Measurements from ENCODE around the gene SPI1.

SPI1 gene

GRCh38 chr11:47373876-47374719 lies 4.2 kb downstream of the SPI1 start:
- peak; percentile 92 for DNase-seq
- peaks cover 10% of the 10 kb centered on the region for H3K27me3 Mint-ChIP-seq (ENCODE audit: low read depth, poor library complexity)
- H3K27ac Mint-ChIP-seq: no peak overlapping the region
- no peak overlapping the region for H3K4me3 Mint-ChIP-seq
- no peaks in the 10 kb centered on the region for H3K36me3 Mint-ChIP-seq (ENCODE audit: low read depth)
- TF ChIP-seq CTCF (IDR thresholded peaks at IDR 0.05): peak; percentile 96
- H3K9me3 Mint-ChIP-seq: no peaks in the 10 kb centered on the region
- peaks cover 28% of the 10 kb centered on the region for H3K4me1 Mint-ChIP-seq

DNA sequence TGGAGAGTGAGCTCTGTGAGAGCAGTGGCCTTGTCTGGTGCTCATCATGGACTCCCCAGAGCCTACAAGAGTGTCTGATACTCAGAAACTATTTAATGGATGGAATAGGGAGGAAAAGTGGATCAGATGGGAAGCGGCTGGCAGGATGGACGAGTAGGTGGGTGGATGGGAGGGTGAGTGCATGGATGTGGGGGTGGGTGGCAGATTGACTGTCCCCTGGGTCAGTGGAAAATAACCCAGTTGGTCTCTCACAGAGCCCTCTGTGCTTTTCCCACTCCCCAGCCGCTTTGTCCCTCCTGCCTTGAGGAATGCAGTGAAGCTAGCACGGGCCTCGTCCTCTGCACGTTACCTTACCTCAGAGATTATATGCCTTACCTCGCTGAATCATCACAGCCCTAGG lies 5.9 kb downstream of the SPI1 start:
- Mint-ChIP-seq H3K27me3 (ENCODE audit: low read depth, poor library complexity) (peaks cover 17% of the 10 kb centered on the region), H3K4me1 (peaks cover 22% of the 10 kb centered on the region), H3K4me3 (no peak overlapping the region), H3K36me3 (ENCODE audit: low read depth) (no peaks in the 10 kb centered on the region), H3K9me3 (no peaks in the 10 kb centered on the region), H3K27ac (peak overlapping the region; percentile 30)
- no peak for DNase-seq
- no peak for TF ChIP-seq CTCF (IDR thresholded peaks at IDR 0.05)

DNA sequence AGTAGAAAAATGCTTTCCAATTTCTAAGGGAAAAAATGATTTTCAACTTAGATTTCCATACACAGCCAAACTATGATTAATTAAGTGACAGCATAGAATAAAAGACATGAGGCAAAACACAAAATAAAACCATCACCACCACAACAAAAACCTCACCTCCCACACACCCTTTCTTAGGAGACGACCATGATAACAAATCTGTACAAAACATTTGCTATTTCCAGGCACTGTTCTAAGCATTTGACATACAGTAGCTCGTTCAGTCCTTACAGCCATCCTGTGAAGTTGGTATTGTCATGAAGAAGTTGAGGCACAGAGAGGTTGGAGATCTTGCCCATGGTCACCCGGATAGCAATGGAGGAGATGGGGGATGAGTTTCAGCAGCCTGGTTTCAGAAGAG lies 8.7 kb downstream of the SPI1 start:
- Mint-ChIP-seq H3K27ac (no peak overlapping the region), H3K27me3 (ENCODE audit: low read depth, poor library complexity) (peaks cover 22% of the 10 kb centered on the region), H3K36me3 (ENCODE audit: low read depth) (no peaks in the 10 kb centered on the region), H3K9me3 (peaks cover 4% of the 10 kb centered on the region), H3K4me1 (peaks cover 8% of the 10 kb centered on the region), H3K4me3 (no peak overlapping the region)
- no peak for TF ChIP-seq CTCF (IDR thresholded peaks at IDR 0.05)
- DNase-seq: no peak

- peaks cover 22% of the 10 kb centered on the region for H3K27me3 Mint-ChIP-seq (ENCODE audit: low read depth, poor library complexity)
- no peak overlapping the region for H3K4me3 Mint-ChIP-seq
- no peak overlapping the region for H3K27ac Mint-ChIP-seq
- H3K4me1 Mint-ChIP-seq: no peaks in the 10 kb centered on the region
- H3K36me3 Mint-ChIP-seq (ENCODE audit: low read depth): no peaks in the 10 kb centered on the region
- peaks cover 4% of the 10 kb centered on the region for H3K9me3 Mint-ChIP-seq
- no peak for TF ChIP-seq CTCF (IDR thresholded peaks at IDR 0.05)
- DNase-seq: no peak
Observed at GRCh38 chr11:47366020-47366490, 12.3 kb downstream of the SPI1 start.

DNA sequence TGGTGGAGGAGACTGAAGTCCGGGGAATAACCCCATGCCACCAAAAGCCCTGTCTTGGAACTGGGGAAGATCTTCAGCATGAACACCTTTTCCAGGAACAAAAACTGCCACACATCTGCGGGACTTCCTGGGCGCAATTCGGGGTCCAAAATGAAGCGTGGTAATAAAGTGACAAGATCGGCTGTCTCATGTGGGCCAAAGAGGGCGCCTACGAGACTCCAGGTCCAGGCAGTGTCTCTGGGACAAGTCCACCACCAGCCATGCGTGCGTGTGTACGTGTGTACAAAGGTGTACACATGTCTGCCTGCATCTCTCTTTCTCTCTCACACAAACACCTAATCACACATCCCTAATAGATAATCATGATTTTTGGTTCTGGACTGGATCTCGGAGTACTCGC lies 16.9 kb downstream of the SPI1 start:
- no peak for TF ChIP-seq CTCF (IDR thresholded peaks at IDR 0.05)
- Mint-ChIP-seq H3K4me1 (peaks cover 6% of the 10 kb centered on the region), H3K27me3 (ENCODE audit: low read depth, poor library complexity) (peaks cover 4% of the 10 kb centered on the region), H3K36me3 (ENCODE audit: low read depth) (no peaks in the 10 kb centered on the region), H3K4me3 (no peak overlapping the region), H3K9me3 (no peaks in the 10 kb centered on the region), H3K27ac (peak overlapping the region; percentile 31)
- DNase-seq: no peak

GRCh38 chr11:47360341-47360740 lies 18.0 kb downstream of the SPI1 start:
- Mint-ChIP-seq H3K36me3 (ENCODE audit: low read depth) (no peaks in the 10 kb centered on the region), H3K4me3 (no peak overlapping the region), H3K9me3 (no peaks in the 10 kb centered on the region), H3K4me1 (peaks cover 6% of the 10 kb centered on the region), H3K27ac (no peak overlapping the region), H3K27me3 (ENCODE audit: low read depth, poor library complexity) (no peaks in the 10 kb centered on the region)
- no peak for TF ChIP-seq CTCF (IDR thresholded peaks at IDR 0.05)
- DNase-seq: no peak

Data from nephron progenitor cell (in vitro differentiated cells).